Left lung (tissue), 14 donors: Measurements from ENCODE around the gene NDRG3. TPM values are rescaled to one million over a fixed set of nuclear protein-coding genes. Genes with fewer than 3 reads are reported as not detected.

Experiments
- ATAC-seq: fragments of 200-7000 bp; cut with Tn5 transposase; one replicate; pipeline ENCODE4 v1.9.1; 2020; ENCODE audit warnings: moderate library complexity
- DNase-seq, 4 donors: peaks; one replicate each; pipeline ENCODE4 v3.0.0-alpha.2; 2013 to 2020
- H3K27ac ChIP-seq, 2 donors: fragments of 200-600 bp; sonication (generic) in 1 of 2; one replicate each; pipeline versions ENCODE4 v1.5.0 to v1.8.0; 2020 to 2021
- H3K27me3 ChIP-seq, 2 donors: fragments of 200-600 bp; sonication (generic) in 1 of 2; one replicate each; pipeline versions ENCODE4 v1.5.0 to v1.8.0; 2020 to 2021
- H3K36me3 ChIP-seq, 2 donors: fragments of 200-600 bp; sonication (generic) in 1 of 2; one replicate each; pipeline versions ENCODE4 v1.5.0 to v1.8.0; 2020 to 2021
- H3K4me1 ChIP-seq, 2 donors: fragments of 200-600 bp; one replicate each; pipeline ENCODE4 v1.8.0; 2021
- H3K4me3 ChIP-seq, 2 donors: fragments of 200-600 bp; sonication (generic) in 1 of 2; one replicate each; pipeline versions ENCODE4 v1.5.0 to v1.8.0; 2020 to 2021; ENCODE audit warnings: mild to moderate bottlenecking in 1 of 2
- H3K9me3 ChIP-seq, 2 donors: fragments of 200-600 bp; sonication (generic) in 1 of 2; one replicate each; pipeline versions ENCODE4 v1.5.0 to v1.8.0; 2020 to 2021
- CTCF ChIP-seq, 2 donors: fragments of 200-600 bp; sonication (generic) in 1 of 2; IDR thresholded peaks; one replicate each; pipeline versions ENCODE4 v1.5.0 to v1.8.0; 2021; ENCODE audit warnings: antibody characterized with exemption in 2 of 2
- intact Hi-C, 2 donors: fragments of 100-400 bp; cut with DNase I; formaldehyde crosslinking; loops; one replicate each; pipeline versions ENCODE4 v1.11.2 to v1.14.2; 2022
- long read RNA-seq, 12 donors: library from polyadenylated mRNA in 2 of 12; unstranded in 2 of 12; transcript quantifications; one replicate each; pipeline ENCODE4 v2.0.0 and lab custom pipeline, GENCODE V29; 2019 to 2026
- polyA plus RNA-seq, 6 donors: library from polyadenylated mRNA; unstranded; fragments of 120-200 nt; gene quantifications; one replicate each; pipeline ENCODE4 v1.2.1, GENCODE V29; 2013; ENCODE audit not compliant: insufficient read length in 6 of 6
- total RNA-seq, 2 donors: library from RNA; stranded (reverse); fragmentation: NEBNext Ultra II Directional; extraction: Animal tissue kit (Norgen Biotek cat#: 25700); gene quantifications; one replicate each; pipeline ENCODE4 v1.2.1, GENCODE V29; 2021
- donor health status: DM: no; HTN: yes; CAD: no.
- donor health status: DM: no; HTN: no; CAD: no.

NDRG3 gene
- 10 to 100 TPM; 28.6 to 37.9 TPM for total RNA-seq
- polyA plus RNA-seq = 10 to 100 TPM; 30.9 to 41.2 (median 33.9) TPM
- long read RNA-seq, donor 1, partial matches to known transcripts = 0 of 5 reads
- long read RNA-seq, donor 1, other reads (novel, unspliced or antisense) = 0 of 5 reads
- long read RNA-seq, donor 2, partial matches to known transcripts = 5 of 8 reads
- long read RNA-seq, donor 2, other reads (novel, unspliced or antisense) = 0 of 8 reads
- long read RNA-seq, donor 3, transcript NDRG3-201 (16 exons, 2,964 nt) = major isoform, 6 of 6 reads
- long read RNA-seq, donor 3, partial matches to known transcripts = 0 of 6 reads
- long read RNA-seq, donor 3, other reads (novel, unspliced or antisense) = 0 of 6 reads
- long read RNA-seq, donor 4, transcript NDRG3-201 (16 exons, 2,964 nt) = major isoform, 10 of 16 reads
- long read RNA-seq, donor 4, partial matches to known transcripts = 1 of 16 reads
- long read RNA-seq, donor 4, other reads (novel, unspliced or antisense) = 5 of 16 reads
- long read RNA-seq, donor 5, transcript NDRG3-201 (16 exons, 2,964 nt) = major isoform, 7 of 7 reads
- long read RNA-seq, donor 5, partial matches to known transcripts = 0 of 7 reads
- long read RNA-seq, donor 5, other reads (novel, unspliced or antisense) = 0 of 7 reads
- long read RNA-seq, donor 6, transcript NDRG3-201 (16 exons, 2,964 nt) = major isoform, 7 of 7 reads
- long read RNA-seq, donor 6, partial matches to known transcripts = 0 of 7 reads
- long read RNA-seq, donor 6, other reads (novel, unspliced or antisense) = 0 of 7 reads
- long read RNA-seq, donor 7, partial matches to known transcripts = 0 of 2 reads
- long read RNA-seq, donor 7, other reads (novel, unspliced or antisense) = 0 of 2 reads
- long read RNA-seq, donor 8, partial matches to known transcripts = 0 of 2 reads
- long read RNA-seq, donor 8, other reads (novel, unspliced or antisense) = 0 of 2 reads
- long read RNA-seq, donor 9 = 0 reads
- long read RNA-seq, donor 10, transcript NDRG3-201 (16 exons, 2,964 nt) = major isoform, 9 of 13 reads
- long read RNA-seq, donor 10, partial matches to known transcripts = 2 of 13 reads
- long read RNA-seq, donor 10, other reads (novel, unspliced or antisense) = 2 of 13 reads
- long read RNA-seq, donor 11, transcript NDRG3-201 (16 exons, 2,964 nt) = major isoform, 18 of 26 reads
- long read RNA-seq, donor 11, partial matches to known transcripts = 5 of 26 reads
- long read RNA-seq, donor 11, other reads (novel, unspliced or antisense) = 0 of 26 reads
- long read RNA-seq, donor 12, transcript NDRG3-201 (16 exons, 2,964 nt) = major isoform, 5 of 5 reads
- long read RNA-seq, donor 12, partial matches to known transcripts = 0 of 5 reads
- long read RNA-seq, donor 12, other reads (novel, unspliced or antisense) = 0 of 5 reads

GRCh38 chr20:36745927-36746659, at the start of gene NDRG3:
NDRG3 (minus strand) TSS chr20:36746090; CDS start chr20:36721735, 24,355 bp downstream.
- H3K4me1 ChIP-seq = peaks cover 4 to 17% of the 10 kb centered on the region in 2 donors
- peak within 1 kb of the TSS; percentile 78 to 90 for H3K4me3 ChIP-seq
- H3K36me3 ChIP-seq = peaks cover 0 to under 1% of the 10 kb centered on the region in 2 donors
- ATAC-seq (peak; percentile 98), DNase-seq (peak; percentile 88 to 99 (median 96))
- intact Hi-C loops = no loop called here
- H3K9me3 ChIP-seq = no peaks in the 10 kb centered on the region
- peak within 1 kb of the TSS; percentile 83 to 85 for H3K27ac ChIP-seq
- TF ChIP-seq CTCF (IDR thresholded peaks at IDR 0.05) = no peak
- no peaks in the 10 kb centered on the region for H3K27me3 ChIP-seq

DNA sequence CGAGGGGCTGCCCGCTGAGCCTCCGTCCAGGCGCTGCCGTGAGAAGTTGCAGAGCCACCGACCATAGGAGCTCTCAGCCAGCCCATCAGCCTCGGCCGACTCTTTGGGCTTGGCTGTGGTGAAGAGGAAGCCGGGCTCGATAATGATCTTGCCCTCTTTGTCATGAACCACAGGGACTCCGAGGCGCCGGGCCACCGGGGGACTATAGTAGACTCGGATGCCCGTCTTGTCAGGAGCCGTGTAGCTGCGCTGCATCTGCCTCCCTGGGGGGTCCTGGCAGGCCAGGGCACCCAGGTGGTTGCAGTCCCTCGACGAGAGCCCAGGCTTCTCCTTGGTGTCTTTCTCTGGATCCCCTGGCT, 48.2 kb upstream of the NDRG3 start:
- no peak overlapping the region for H3K27ac ChIP-seq
- no peak overlapping the region for H3K4me3 ChIP-seq
- intact Hi-C loops = no loop called here
- no peaks in the 10 kb centered on the region for H3K9me3 ChIP-seq
- H3K4me1 ChIP-seq = no peaks in the 10 kb centered on the region
- no peaks in the 10 kb centered on the region for H3K27me3 ChIP-seq
- TF ChIP-seq CTCF (IDR thresholded peaks at IDR 0.05) = no peak
- ATAC-seq = no peak
- DNase-seq = peak in 1 of 4 donors; percentile 77
- H3K36me3 ChIP-seq = peaks cover 0 to 66% of the 10 kb centered on the region in 2 donors

GRCh38 chr20:36793294-36794115, 47.6 kb upstream of the NDRG3 start:
- H3K36me3 ChIP-seq = peaks cover 0 to 62% of the 10 kb centered on the region in 2 donors
- ATAC-seq = no peak

More at GRCh38 chr20:36793294-36794115, 47.6 kb upstream of the NDRG3 start:
- no peak for TF ChIP-seq CTCF (IDR thresholded peaks at IDR 0.05)
- intact Hi-C loops = no loop called here
- DNase-seq = peak in 1 of 4 donors; percentile 79
- no peaks in the 10 kb centered on the region for H3K27me3 ChIP-seq
- H3K4me1 ChIP-seq = no peaks in the 10 kb centered on the region
- H3K9me3 ChIP-seq = no peaks in the 10 kb centered on the region
- no peak overlapping the region for H3K27ac ChIP-seq
- no peak overlapping the region for H3K4me3 ChIP-seq
